ENCODE data around the gene MSL3B.

Gene MSL3B

GRCh38 chr2:233822101-233822771 lies 46.0 kb downstream of the MSL3B start:
- Histone ChIP-seq H3K27ac (no peak overlapping the region), H3K4me3 (no peak overlapping the region), H3K27me3 (no peaks in the 10 kb centered on the region), H3K4me1 (replicated peaks in 1 of 2) (no peaks in the 10 kb centered on the region), H3K9me3 (replicated peaks in 1 of 3) (no peaks in the 10 kb centered on the region), H3K36me3 (replicated peaks in 1 of 2) (no peaks in the 10 kb centered on the region)
- no peak for DNase-seq
- TF ChIP-seq POLR2A (IDR thresholded peaks at IDR 0.05) (no peak), CTCF (IDR thresholded peaks at IDR 0.05) (no peak)
- intact Hi-C loops (cut with DNase I): no loop called here
- WGBS, 4 donors: 85 to 93% (median 87%) methylated on average over 3 to 21 of the region's 21 CpGs

GRCh38 chr2:233821709-233822100 lies 46.5 kb downstream of the MSL3B start:
- intact Hi-C loops (cut with DNase I): no loop called here
- no peaks in the 10 kb centered on the region for H3K4me1 ChIP-seq (replicated peaks in 1 of 2)
- H3K4me3 ChIP-seq: no peak overlapping the region
- DNase-seq: no peak
- H3K36me3 ChIP-seq (replicated peaks in 1 of 2): no peaks in the 10 kb centered on the region
- 86 to 95% (median 91%) methylated on average over 5 to 8 of the region's 8 CpGs for WGBS, 4 donors
- TF ChIP-seq POLR2A (IDR thresholded peaks at IDR 0.05) (no peak), CTCF (IDR thresholded peaks at IDR 0.05) (no peak)
- no peaks in the 10 kb centered on the region for H3K27me3 ChIP-seq
- H3K9me3 ChIP-seq (replicated peaks in 1 of 3): no peaks in the 10 kb centered on the region
- H3K27ac ChIP-seq: no peak overlapping the region

GRCh38 chr2:233821196-233821595 lies 47.0 kb downstream of the MSL3B start:
- no peaks in the 10 kb centered on the region for H3K27me3 ChIP-seq
- 83 to 95% (median 89%) methylated on average over 3 of the region's 3 CpGs for whole genome bisulfite sequencing, 4 donors
- TF ChIP-seq CTCF (IDR thresholded peaks at IDR 0.05) (no peak), POLR2A (IDR thresholded peaks at IDR 0.05) (no peak)
- H3K4me3 ChIP-seq: no peak overlapping the region
- no peak overlapping the region for H3K27ac ChIP-seq
- H3K9me3 ChIP-seq (replicated peaks in 1 of 3): no peaks in the 10 kb centered on the region
- no peaks in the 10 kb centered on the region for H3K36me3 ChIP-seq (replicated peaks in 1 of 2)
- DNase-seq: no peak
- intact Hi-C loops (cut with DNase I): no loop called here
- no peaks in the 10 kb centered on the region for H3K4me1 ChIP-seq (replicated peaks in 1 of 2)

GRCh38 chr2:233820774-233821105 lies 47.4 kb downstream of the MSL3B start:
- Histone ChIP-seq H3K27me3 (no peaks in the 10 kb centered on the region), H3K4me1 (replicated peaks in 1 of 2) (no peaks in the 10 kb centered on the region), H3K9me3 (replicated peaks in 1 of 3) (no peaks in the 10 kb centered on the region), H3K4me3 (no peak overlapping the region), H3K27ac (no peak overlapping the region), H3K36me3 (replicated peaks in 1 of 2) (no peaks in the 10 kb centered on the region)
- intact Hi-C loops (cut with DNase I): no loop called here
- 81 to 87% (median 83%) methylated on average over 3 to 6 of the region's 6 CpGs for WGBS, 4 donors
- peak in 1 of 7 donors; percentile 8 for DNase-seq
- no peak for TF ChIP-seq POLR2A (IDR thresholded peaks at IDR 0.05)
- TF ChIP-seq CTCF (IDR thresholded peaks at IDR 0.05): no peak

Data from adrenal gland (tissue), 9 donors.